ENCODE results near the gene LZTS3.

LZTS3 gene

GRCh38 chr20:3161316-3162079 lies 11.9 kb downstream of the LZTS3 start:
- H3K4me2 ChIP-seq (ENCODE audit: low read depth, low read length, poor library complexity, severe bottlenecking), result no peak overlapping the region
- TF ChIP-seq CTCF (IDR thresholded peaks at IDR 0.05; ENCODE audit: insufficient read depth, low read length, poor library complexity, severe bottlenecking) (no peak), EZH2phosphoT487 (conservative IDR thresholded peaks at IDR 0.05; ENCODE audit: low read length) (no peak)
- H3K4me3 ChIP-seq (ENCODE audit: insufficient read depth, low read length, poor library complexity, severe bottlenecking), result no peak overlapping the region
- no peaks in the 10 kb centered on the region for H3K27me3 ChIP-seq (ENCODE audit: low read length)
- H3K9me2 ChIP-seq (replicated peaks; ENCODE audit: insufficient read depth, low read length), result no peaks in the 10 kb centered on the region
- no peaks in the 10 kb centered on the region for H3K9me3 ChIP-seq (ENCODE audit: insufficient read depth, low read length)
- peaks cover 7% of the 10 kb centered on the region; the same call in 1 of the 2 replicates for H4K20me1 ChIP-seq (ENCODE audit: low read depth, low read length)
- no peaks in the 10 kb centered on the region for H3K36me3 ChIP-seq (ENCODE audit: low read length)
- H3F3A ChIP-seq (ENCODE audit: insufficient read depth), result 0 out of 2 replicates have a peak, but pooled peaks cover 3% of the 10 kb centered on the region
- H3K79me2 ChIP-seq (ENCODE audit: insufficient read depth, low read length), result peaks cover 37% of the 10 kb centered on the region
- no peak overlapping the region for H2AFZ ChIP-seq (ENCODE audit: low read depth, low read length, severe bottlenecking)
- no peak overlapping the region for H3K27ac ChIP-seq (ENCODE audit: low read depth, low read length)
- H3K9ac ChIP-seq (ENCODE audit: low read length), result no peak overlapping the region

GRCh38 chr20:3160418-3160817 lies 12.9 kb downstream of the LZTS3 start:
- Histone ChIP-seq H3K4me3 (ENCODE audit: insufficient read depth, low read length, poor library complexity, severe bottlenecking) (peak overlapping the region; percentile 94), H3K79me2 (ENCODE audit: insufficient read depth, low read length) (peaks cover 46% of the 10 kb centered on the region), H3K27me3 (ENCODE audit: low read length) (no peaks in the 10 kb centered on the region), H3K4me2 (ENCODE audit: low read depth, low read length, poor library complexity, severe bottlenecking) (peak overlapping the region; percentile 85), H3K9me3 (ENCODE audit: insufficient read depth, low read length) (no peaks in the 10 kb centered on the region), H3K9ac (ENCODE audit: low read length) (peak overlapping the region; percentile 79), H3F3A (ENCODE audit: insufficient read depth) (0 out of 2 replicates have a peak, but pooled peaks cover 3% of the 10 kb centered on the region), H3K9me2 (replicated peaks; ENCODE audit: insufficient read depth, low read length) (no peaks in the 10 kb centered on the region), H3K36me3 (ENCODE audit: low read length) (no peaks in the 10 kb centered on the region), H4K20me1 (ENCODE audit: low read depth, low read length) (peaks cover 7% of the 10 kb centered on the region; the same call in 1 of the 2 replicates), H2AFZ (ENCODE audit: low read depth, low read length, severe bottlenecking) (peak overlapping the region; percentile 100), H3K27ac (ENCODE audit: low read depth, low read length) (no peak overlapping the region)
- TF ChIP-seq CTCF (IDR thresholded peaks at IDR 0.05; ENCODE audit: insufficient read depth, low read length, poor library complexity, severe bottlenecking), result no peak

GRCh38 chr20:3158968-3159431 lies 14.3 kb downstream of the LZTS3 start:
- Histone ChIP-seq H3K36me3 (ENCODE audit: low read length) (0 out of 2 replicates have a peak, but pooled peaks cover 2% of the 10 kb centered on the region), H3K27ac (ENCODE audit: low read depth, low read length) (peak overlapping the region; percentile 58), H3F3A (ENCODE audit: insufficient read depth) (0 out of 2 replicates have a peak, but pooled peaks cover 3% of the 10 kb centered on the region), H4K20me1 (ENCODE audit: low read depth, low read length) (peaks cover 7% of the 10 kb centered on the region; the same call in 1 of the 2 replicates), H2AFZ (ENCODE audit: low read depth, low read length, severe bottlenecking) (peak overlapping the region; percentile 100), H3K9me2 (replicated peaks; ENCODE audit: insufficient read depth, low read length) (no peaks in the 10 kb centered on the region), H3K9ac (ENCODE audit: low read length) (peak overlapping the region; percentile 79), H3K27me3 (ENCODE audit: low read length) (no peaks in the 10 kb centered on the region), H3K79me2 (ENCODE audit: insufficient read depth, low read length) (peaks cover 54% of the 10 kb centered on the region), H3K4me2 (ENCODE audit: low read depth, low read length, poor library complexity, severe bottlenecking) (peak overlapping the region; percentile 85), H3K9me3 (ENCODE audit: insufficient read depth, low read length) (no peaks in the 10 kb centered on the region), H3K4me3 (ENCODE audit: insufficient read depth, low read length, poor library complexity, severe bottlenecking) (peak overlapping the region; percentile 94)
- no peak for TF ChIP-seq CTCF (IDR thresholded peaks at IDR 0.05; ENCODE audit: insufficient read depth, low read length, poor library complexity, severe bottlenecking)
- TF ChIP-seq EZH2phosphoT487 (conservative IDR thresholded peaks at IDR 0.05; ENCODE audit: low read length), result no peak

All from SU-DHL-6 (cell line).